H9 (cell line): ENCODE results near the gene ARFGAP2. TPM values are rescaled to one million over a fixed set of nuclear protein-coding genes. Genes with fewer than 3 reads are reported as not detected.

Experiments
- DNase-seq: peaks from one replicate; pipeline ENCODE4 v3.0.0-alpha.2; 2017
- H2AFZ ChIP-seq: one replicate; pipeline ENCODE4 v1.6.1; 2013; ENCODE audit warnings: mild to moderate bottlenecking, low read length, control low read depth, moderate library complexity
- H2AK5ac ChIP-seq: 2 replicates; pipeline ENCODE4 v1.6.1; 2013; ENCODE audit warnings: low read length, control low read depth, mixed read lengths; ENCODE audit not compliant: insufficient read length
- H2BK120ac ChIP-seq: one replicate; pipeline ENCODE4 v1.6.1; 2013; ENCODE audit warnings: low read depth, mild to moderate bottlenecking, low read length, control low read depth, inconsistent platforms; ENCODE audit not compliant: poor library complexity, severe bottlenecking
- H2BK12ac ChIP-seq: 2 replicates; pipeline ENCODE4 v1.6.1; 2013; ENCODE audit warnings: low read length, control low read depth, mixed read lengths, low read depth; ENCODE audit not compliant: insufficient read length
- H2BK15ac ChIP-seq: 2 replicates; pipeline ENCODE4 v1.6.1; 2013; ENCODE audit warnings: low read depth, low read length, control low read depth
- H2BK20ac ChIP-seq: one replicate; pipeline ENCODE4 v1.6.1; 2013; ENCODE audit warnings: low read depth, mild to moderate bottlenecking, low read length, control low read depth, inconsistent platforms; ENCODE audit not compliant: poor library complexity, severe bottlenecking
- H2BK5ac ChIP-seq: 2 replicates; pipeline ENCODE4 v1.6.1; 2013; ENCODE audit warnings: low read length, control low read depth, mixed read lengths; ENCODE audit not compliant: insufficient read length
- H3K14ac ChIP-seq: 2 replicates; pipeline ENCODE4 v1.6.1; 2013; ENCODE audit warnings: low read length, control low read depth; ENCODE audit not compliant: insufficient read depth
- H3K18ac ChIP-seq: 2 replicates; pipeline ENCODE4 v1.6.1; 2013; ENCODE audit warnings: low read depth, mild to moderate bottlenecking, mixed read lengths, low read length, control low read depth; ENCODE audit not compliant: insufficient read length
- H3K23ac ChIP-seq: 2 replicates; pipeline ENCODE4 v1.6.1; 2013; ENCODE audit warnings: low read length, control low read depth, mixed read lengths, low read depth; ENCODE audit not compliant: insufficient read length
- H3K23me2 ChIP-seq: 2 replicates; pipeline ENCODE4 v1.6.1; 2013; ENCODE audit warnings: low read depth, mild to moderate bottlenecking, mixed read lengths, low read length, control low read depth; ENCODE audit not compliant: insufficient read length, poor library complexity, severe bottlenecking
- H3K27ac ChIP-seq: 2 replicates; pipeline ENCODE4 v1.5.1; 2013; ENCODE audit warnings: low read length, control low read depth, mixed read lengths, low read depth; ENCODE audit not compliant: insufficient read length
- H3K27me3 ChIP-seq: 2 replicates; pipeline ENCODE4 v1.6.1; 2013; ENCODE audit warnings: low read length, control low read depth, inconsistent platforms; ENCODE audit not compliant: insufficient read depth
- H3K4ac ChIP-seq: 2 replicates; pipeline ENCODE4 v1.6.1; 2013; ENCODE audit warnings: low read depth, mild to moderate bottlenecking, control low read depth, inconsistent platforms, low read length, moderate library complexity
- H3K4me1 ChIP-seq: 2 replicates; pipeline ENCODE4 v1.6.1; 2013; ENCODE audit warnings: low read length, control low read depth, inconsistent platforms; ENCODE audit not compliant: insufficient read depth
- H3K4me2 ChIP-seq: 2 replicates; pipeline ENCODE4 v1.6.1; 2013; ENCODE audit warnings: low read length, control low read depth, mixed read lengths; ENCODE audit not compliant: insufficient read length, insufficient read depth
- H3K56ac ChIP-seq: 2 replicates; pipeline ENCODE4 v1.6.1; 2013; ENCODE audit warnings: low read depth, mild to moderate bottlenecking, mixed read lengths, low read length, control low read depth; ENCODE audit not compliant: insufficient read length
- H3K79me1 ChIP-seq: 2 replicates; pipeline ENCODE4 v1.6.1; 2013; ENCODE audit warnings: low read depth, mild to moderate bottlenecking, moderate library complexity, low read length, control low read depth, inconsistent platforms; ENCODE audit not compliant: insufficient read depth, poor library complexity, severe bottlenecking
- H3K79me2 ChIP-seq: 2 replicates; pipeline ENCODE4 v1.6.1; 2013; ENCODE audit warnings: low read length, control low read depth, inconsistent platforms; ENCODE audit not compliant: insufficient read depth
- H3K9ac ChIP-seq: 2 replicates; pipeline ENCODE4 v1.6.1; 2013; ENCODE audit warnings: low read length, control low read depth, mixed read lengths; ENCODE audit not compliant: insufficient read length; ENCODE audit errors: extremely low read depth
- H3K9me3 ChIP-seq: one replicate; pipeline ENCODE4 v1.6.1; 2013; ENCODE audit warnings: low read depth, low read length, inconsistent platforms; ENCODE audit not compliant: control insufficient read depth
- H3T11ph ChIP-seq: one replicate; pipeline ENCODE4 v1.6.1; 2013; ENCODE audit warnings: mild to moderate bottlenecking, low read length, control low read depth, inconsistent platforms
- H4K20me1 ChIP-seq: one replicate; pipeline ENCODE4 v1.6.1; 2013; ENCODE audit not compliant: control insufficient read depth, insufficient read length, insufficient read depth
- H4K5ac ChIP-seq: 2 replicates; pipeline ENCODE4 v1.6.1; 2013; ENCODE audit warnings: low read depth, mild to moderate bottlenecking, mixed read lengths, low read length, control low read depth; ENCODE audit not compliant: insufficient read length
- H4K8ac ChIP-seq: replicated peaks from 2 replicates; pipeline ENCODE4 v1.6.1; 2013; ENCODE audit warnings: low read length, control low read depth, mixed read lengths, low read depth; ENCODE audit not compliant: insufficient read length
- H4K91ac ChIP-seq: 2 replicates; pipeline ENCODE4 v1.6.1; 2013; ENCODE audit warnings: low read depth, mild to moderate bottlenecking, moderate library complexity, mixed read lengths, low read length, control low read depth; ENCODE audit not compliant: insufficient read length
- H3K27ac Mint-ChIP-seq, 3 experiments: 2 replicates in 2 of 3; 3 replicates in 1 of 3; pipeline ENCODE4 v1.8.0; 2020 to 2021; ENCODE audit warnings: mixed read lengths in 3 of 3, mild to moderate bottlenecking in 1 of 3, moderate library complexity in 1 of 3
- H3K27me3 Mint-ChIP-seq: 2 replicates; pipeline ENCODE4 v1.8.0; 2021; ENCODE audit warnings: low read depth, mild to moderate bottlenecking, moderate library complexity, mixed read lengths
- H3K36me3 Mint-ChIP-seq, 3 experiments: 2 replicates in 2 of 3; 3 replicates in 1 of 3; pipeline ENCODE4 v1.8.0; 2020 to 2021; ENCODE audit warnings: low read depth in 3 of 3, mixed read lengths in 3 of 3; ENCODE audit not compliant: insufficient read depth in 1 of 3
- H3K4me1 Mint-ChIP-seq, 2 experiments: 2 replicates each; pipeline ENCODE4 v1.8.0; 2020; ENCODE audit warnings: mixed read lengths in 2 of 2
- H3K4me3 Mint-ChIP-seq, 2 experiments: 2 replicates in 1 of 2; 3 replicates in 1 of 2; pipeline ENCODE4 v1.8.0; 2020 to 2021; ENCODE audit warnings: mild to moderate bottlenecking in 2 of 2, mixed read lengths in 2 of 2, moderate library complexity in 1 of 2
- H3K9me3 Mint-ChIP-seq, 2 experiments: 2 replicates in 1 of 2; 3 replicates in 1 of 2; pipeline ENCODE4 v1.8.0; 2020; ENCODE audit warnings: mild to moderate bottlenecking in 2 of 2, mixed read lengths in 2 of 2, moderate library complexity in 1 of 2
- CTCF ChIP-seq: fragments of 200-600 bp; sonication (generic); conservative IDR thresholded peaks from 3 replicates; pipeline ENCODE4 v1.8.0; 2021; ENCODE audit warnings: antibody characterized with exemption, mild to moderate bottlenecking
- WGBS: extraction: QIAGEN DNeasy Blood & Tissue Kit; methylation state at CpG from one replicate; pipeline ENCODE4 v1.1.7; 2013; ENCODE audit warnings: missing lambda C conversion rate, low lambda C conversion rate, mixed read lengths; ENCODE audit not compliant: insufficient read length; ENCODE audit errors: extremely low coverage; 5-methylcytosine and 5-hydroxymethylcytosine counted together
- total RNA-seq: library from RNA; stranded (reverse); gene quantifications from 2 replicates; pipeline ENCODE4 v1.2.1, GENCODE V29; 2021

Gene ARFGAP2
- total RNA-seq, 1 experiment from 2014 or later = 72.3 TPM

- TF ChIP-seq CTCF = no peak
- no peak overlapping the region for H2BK15ac ChIP-seq
- DNase-seq = no peak
- H3K4ac ChIP-seq = no peak overlapping the region
- H3K9ac ChIP-seq = no peak overlapping the region
- H3K9me3 ChIP-seq = no peaks in the 10 kb centered on the region
- H3K79me2 ChIP-seq = no peaks in the 10 kb centered on the region
- H4K5ac ChIP-seq = no peak overlapping the region
- no peak overlapping the region for H3K23ac ChIP-seq
- no peak overlapping the region for H3T11ph ChIP-seq
- no peaks in the 10 kb centered on the region for H3K27me3 ChIP-seq
- no peak overlapping the region for H2BK120ac ChIP-seq
- no peak overlapping the region for H3K14ac ChIP-seq
- no peak overlapping the region for H2BK12ac ChIP-seq
- H4K91ac ChIP-seq = no peak overlapping the region
- H4K20me1 ChIP-seq = no peaks in the 10 kb centered on the region
- no peak overlapping the region for H3K18ac ChIP-seq
- H2BK20ac ChIP-seq = no peak overlapping the region
- peaks cover 17 to 18% of the 10 kb centered on the region in 2 experiments for H3K4me1 Mint-ChIP-seq
- H3K36me3 Mint-ChIP-seq = peaks cover 2 to 17% (median 15%) of the 10 kb centered on the region in 3 experiments; a peak in 5 of 7 replicates
- no peak overlapping the region for H3K4me3 Mint-ChIP-seq
- no peak overlapping the region for H2BK5ac ChIP-seq
- no peak overlapping the region for H3K27ac ChIP-seq
- no peak overlapping the region for H2AFZ ChIP-seq
- H2AK5ac ChIP-seq = no peak overlapping the region
- WGBS = no CpG with 5 or more reads among the region's 17 CpGs
- no peaks in the 10 kb centered on the region for H3K4me1 ChIP-seq
- H3K79me1 ChIP-seq = no peaks in the 10 kb centered on the region
- H3K56ac ChIP-seq = no peak overlapping the region
- H4K8ac ChIP-seq = no peak overlapping the region
- no peak overlapping the region for H3K27ac Mint-ChIP-seq
- H3K27me3 Mint-ChIP-seq = peaks cover under 1% of the 10 kb centered on the region
- no peak overlapping the region for H3K4me2 ChIP-seq
- H3K23me2 ChIP-seq = peaks cover 10% of the 10 kb centered on the region
- no peaks in the 10 kb centered on the region for H3K9me3 Mint-ChIP-seq
These were observed 5.7 kb upstream of the ARFGAP2 start for GRCh38 chr11:47182380-47182779.
